GM19238 (cell line): Measurements from ENCODE around the gene ZCCHC9.

Source experiments
- DNase-seq: peaks from one replicate; pipeline ENCODE4 v3.0.0; 2011; ENCODE audit warnings: low spot score; ENCODE audit not compliant: insufficient read length

ZCCHC9 gene

DNA sequence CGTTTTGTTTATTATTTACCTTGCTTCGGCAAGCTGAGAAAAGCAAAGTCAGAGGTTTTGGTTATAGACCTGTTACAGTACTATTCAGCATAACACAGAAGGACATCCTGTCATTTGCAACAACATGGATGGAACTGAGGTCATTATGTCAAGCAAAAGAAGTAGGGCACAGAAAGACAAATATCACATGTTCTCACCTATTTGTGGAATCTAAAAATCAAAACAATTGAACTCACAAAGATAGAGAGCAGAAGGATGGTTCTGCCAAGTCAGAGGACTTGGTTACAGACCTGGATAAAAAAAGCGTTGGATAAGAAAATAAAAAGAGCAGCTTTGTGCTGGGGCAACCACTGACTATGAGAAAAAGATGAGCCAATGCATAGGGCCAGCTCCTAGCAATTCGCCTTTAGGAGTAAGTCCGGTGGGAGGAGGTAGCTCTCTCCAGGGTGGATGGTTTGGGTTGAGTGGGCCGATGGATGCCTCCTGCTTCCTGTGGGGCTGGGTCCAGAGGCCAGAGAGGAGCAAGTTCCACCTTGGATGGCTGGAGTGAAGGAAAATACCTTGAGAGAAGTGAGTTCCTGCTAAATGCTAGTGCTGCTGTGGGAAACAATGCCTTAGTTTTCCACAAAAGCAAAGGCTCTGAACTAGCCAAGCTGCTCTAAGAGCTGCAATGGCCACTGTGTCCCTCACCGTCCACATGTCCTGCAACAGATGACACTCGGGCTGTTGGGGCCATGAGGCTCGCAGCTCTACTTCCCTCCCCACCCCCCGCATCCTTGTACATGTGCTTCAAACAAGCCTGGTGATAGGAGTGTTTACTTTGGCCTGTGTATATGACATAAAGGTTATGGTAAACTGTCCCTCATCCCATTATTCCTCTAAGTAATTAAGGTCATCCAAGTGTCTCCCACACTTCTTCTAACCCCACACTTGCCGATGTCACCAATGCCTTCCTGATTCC lies 54.2 kb downstream of the ZCCHC9 start:
- DNase-seq: no peak

- DNase-seq: no peak
Observed at GRCh38 chr5:81359108-81359507, 57.7 kb downstream of the ZCCHC9 start.

DNA sequence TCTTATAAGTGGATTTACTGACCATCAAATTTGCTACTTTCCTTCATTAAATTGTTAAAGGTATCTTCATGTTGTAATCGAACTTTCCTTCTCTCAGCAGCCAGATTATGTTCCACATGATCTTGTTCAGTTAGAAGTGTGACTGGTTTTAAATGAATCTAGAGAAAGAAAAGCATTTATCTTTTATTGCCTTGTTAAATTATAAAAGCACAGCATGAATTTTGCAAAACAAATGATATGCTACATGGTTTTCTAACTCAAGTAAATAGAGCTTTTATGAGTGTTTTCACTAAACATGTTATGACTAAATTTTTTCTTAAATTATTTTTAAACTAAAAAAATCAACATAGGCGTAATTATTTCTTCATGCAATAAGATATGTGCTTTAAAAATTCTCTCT lies 58.5 kb downstream of the ZCCHC9 start:
- no peak for DNase-seq

- no peak for DNase-seq
Observed at GRCh38 chr5:81360640-81361039, 59.3 kb downstream of the ZCCHC9 start.

- no peak for DNase-seq
Observed at GRCh38 chr5:81361600-81361999, 60.2 kb downstream of the ZCCHC9 start.
